GM12878 (cell line): ENCODE results near the gene CLDN9. TPM values are rescaled to one million over a fixed set of nuclear protein-coding genes. Genes with fewer than 3 reads are reported as not detected.

ENCODE experiments used
- CBFB ChIP-seq: IDR thresholded peaks from 2 replicates; pipeline ENCODE4 v1.6.1; 2016; ENCODE audit warnings: antibody characterized with exemption, low read depth
- EZH2 ChIP-seq: IDR thresholded peaks from 2 replicates; pipeline ENCODE4 v1.6.1; 2012; ENCODE audit warnings: low read depth, mild to moderate bottlenecking, control low read depth, inconsistent platforms, low read length, borderline replicate concordance; ENCODE audit not compliant: control insufficient read depth
- KDM1A ChIP-seq: fragments of 200-600 bp; sonication (generic); IDR thresholded peaks from 2 replicates; pipeline ENCODE4 v1.6.1; 2016; ENCODE audit warnings: borderline replicate concordance
- MAX ChIP-seq: IDR thresholded peaks from 2 replicates; pipeline ENCODE4 v1.6.1; 2012; ENCODE audit warnings: low read depth, low read length, improper control_type of control experiment
- MTA2 ChIP-seq: fragments of 450-650 bp; IDR thresholded peaks from 2 replicates; pipeline ENCODE4 v1.6.1; 2016; ENCODE audit warnings: low read depth, mild to moderate bottlenecking, moderate library complexity
- MTA3 ChIP-seq: IDR thresholded peaks from 2 replicates; pipeline ENCODE4 v1.6.1; 2012; ENCODE audit warnings: low read length, inconsistent platforms, borderline replicate concordance
- MXI1 ChIP-seq: fragments of 150-350 bp; IDR thresholded peaks from 2 replicates; pipeline ENCODE4 v1.6.1; 2011; ENCODE audit warnings: low read depth, mild to moderate bottlenecking, inconsistent platforms, low read length, improper control_type of control experiment
- NBN ChIP-seq: fragments of 450-650 bp; IDR thresholded peaks from 2 replicates; pipeline ENCODE4 v1.6.1; 2016
- NFYA ChIP-seq: IDR thresholded peaks from 2 replicates; pipeline ENCODE4 v1.6.1; 2011; ENCODE audit warnings: low read depth, mild to moderate bottlenecking, low read length, improper control_type of control experiment, borderline replicate concordance
- NR2F1 ChIP-seq: fragments of 450-650 bp; conservative IDR thresholded peaks from 2 replicates; pipeline ENCODE4 v1.6.1; 2017; ENCODE audit warnings: mild to moderate bottlenecking
- RFX5 ChIP-seq: IDR thresholded peaks from 2 replicates; pipeline ENCODE4 v1.6.1; 2011; ENCODE audit warnings: low read depth, low read length, improper control_type of control experiment
- RUNX3 ChIP-seq: IDR thresholded peaks from 2 replicates; pipeline ENCODE4 v1.6.1; 2012; ENCODE audit warnings: low read length, inconsistent platforms
- SKIL ChIP-seq: fragments of 450-650 bp; IDR thresholded peaks from 2 replicates; pipeline ENCODE4 v1.6.1; 2017; ENCODE audit warnings: mild to moderate bottlenecking, low read depth, inconsistent platforms; ENCODE audit not compliant: poor library complexity, severe bottlenecking
- SP1 ChIP-seq: IDR thresholded peaks from one replicate; pipeline ENCODE4 v1.6.1; 2011; ENCODE audit warnings: low read depth, low read length
- SREBF1 ChIP-seq: IDR thresholded peaks from 2 replicates; pipeline ENCODE4 v1.6.1; 2012; ENCODE audit warnings: mild to moderate bottlenecking, low read length
- SREBF2 ChIP-seq: IDR thresholded peaks from 2 replicates; pipeline ENCODE4 v1.6.1; 2012; ENCODE audit warnings: mild to moderate bottlenecking, low read length
- STAT3 ChIP-seq: IDR thresholded peaks from 2 replicates; pipeline ENCODE4 v1.6.1; 2011; ENCODE audit warnings: low read depth, low read length, improper control_type of control experiment
- SUPT20H ChIP-seq: IDR thresholded peaks from 2 replicates; pipeline ENCODE4 v1.6.1; 2011; ENCODE audit warnings: low read depth, mild to moderate bottlenecking, low read length, moderate library complexity, borderline replicate concordance; ENCODE audit not compliant: control insufficient read depth
- SUZ12 ChIP-seq: fragments of 200-600 bp; sonication (generic); IDR thresholded peaks from one replicate; pipeline ENCODE4 v1.6.1; 2018; ENCODE audit warnings: antibody characterized with exemption, mild to moderate bottlenecking; ENCODE audit not compliant: unreplicated experiment
- TAF1 ChIP-seq: IDR thresholded peaks from 2 replicates; pipeline ENCODE4 v1.6.1; 2011; ENCODE audit warnings: mild to moderate bottlenecking, low read depth, low read length, borderline replicate concordance
- ZNF217 ChIP-seq: fragments of 450-650 bp; IDR thresholded peaks from 2 replicates; pipeline ENCODE4 v1.6.1; 2017; ENCODE audit warnings: antibody characterized with exemption, mild to moderate bottlenecking
- ZNF384 ChIP-seq: IDR thresholded peaks from 2 replicates; pipeline ENCODE4 v1.6.1; 2012; ENCODE audit warnings: low read depth, mild to moderate bottlenecking, low read length, improper control_type of control experiment, borderline replicate concordance
- ZNF622 ChIP-seq: fragments of 450-650 bp; IDR thresholded peaks from 2 replicates; pipeline ENCODE4 v1.6.1; 2017; ENCODE audit warnings: mild to moderate bottlenecking, inconsistent platforms
- polyA plus RNA-seq, 11 experiments: library from polyadenylated mRNA; depleted of rRNA in 4 of 11; unstranded in 6 of 11; stranded (reverse) in 5 of 11; fragments of >200 nt; fragmentation: Nextera tagmentation in 4 of 11; fragmentation: Illumina TruSeq in 1 of 11; extraction: Ambion mirVana in 4 of 11; extraction: Trizol in 1 of 11; gene quantifications; 1 replicate in 1 of 11; 2 replicates in 10 of 11; pipeline versions ENCODE4 v1.2.1 to v1.2.3, GENCODE V29; 2011 to 2016; ENCODE audit warnings: inconsistent platforms in 2 of 11, missing spikeins in 2 of 11, low read depth in 1 of 11
- total RNA-seq, 4 experiments: library from RNA; depleted of rRNA in 3 of 4; stranded (reverse); fragments of >200 nt in 3 of 4; fragmentation: Illumina TruSeq in 1 of 4; extraction: Trizol in 1 of 4; gene quantifications; 2 replicates each; pipeline versions ENCODE4 v1.2.1 to v1.2.3, GENCODE V29; 2013 to 2021
- TF ChIP-seq, protein P1 (sequence below): fragments of 450-650 bp; IDR thresholded peaks from 2 replicates; pipeline ENCODE4 v1.6.1; 2018; ENCODE audit warnings: borderline replicate concordance, mild to moderate bottlenecking; ENCODE audit not compliant: partially characterized antibody
- TF ChIP-seq, protein P2 (sequence below): fragments of 450-650 bp; conservative IDR thresholded peaks from 2 replicates; pipeline ENCODE4 v1.6.1; 2017; ENCODE audit warnings: mild to moderate bottlenecking, moderate library complexity

The CLDN9 gene
- total and polyA plus RNA-seq, 10 of the 15 experiments (the other 5 are each of a cell fraction or from before 2014, with no cell fraction given) = not detected

- TF ChIP-seq RFX5 = no peak
- TF ChIP-seq ZNF217 = peak; percentile 72; the same call in 1 of the 2 replicates
- TF ChIP-seq SREBF2 = no peak
- peak; percentile 53 for TF ChIP-seq NBN
- TF ChIP-seq SUPT20H = no peak
- TF ChIP-seq TAF1 = 0 out of 2 replicates have a peak, but pooled peaks have one; percentile 37
- TF ChIP-seq ZNF622 = no peak
- peak; percentile 63 for TF ChIP-seq SP1
- no peak for TF ChIP-seq KDM1A
- no peak for TF ChIP-seq SUZ12
- TF ChIP-seq MAX = peak; percentile 46; the same call in 1 of the 2 replicates
- TF ChIP-seq ZNF384 = no peak
- TF ChIP-seq EZH2 = no peak
- no peak for TF ChIP-seq MTA3
- TF ChIP-seq, protein P1, sequence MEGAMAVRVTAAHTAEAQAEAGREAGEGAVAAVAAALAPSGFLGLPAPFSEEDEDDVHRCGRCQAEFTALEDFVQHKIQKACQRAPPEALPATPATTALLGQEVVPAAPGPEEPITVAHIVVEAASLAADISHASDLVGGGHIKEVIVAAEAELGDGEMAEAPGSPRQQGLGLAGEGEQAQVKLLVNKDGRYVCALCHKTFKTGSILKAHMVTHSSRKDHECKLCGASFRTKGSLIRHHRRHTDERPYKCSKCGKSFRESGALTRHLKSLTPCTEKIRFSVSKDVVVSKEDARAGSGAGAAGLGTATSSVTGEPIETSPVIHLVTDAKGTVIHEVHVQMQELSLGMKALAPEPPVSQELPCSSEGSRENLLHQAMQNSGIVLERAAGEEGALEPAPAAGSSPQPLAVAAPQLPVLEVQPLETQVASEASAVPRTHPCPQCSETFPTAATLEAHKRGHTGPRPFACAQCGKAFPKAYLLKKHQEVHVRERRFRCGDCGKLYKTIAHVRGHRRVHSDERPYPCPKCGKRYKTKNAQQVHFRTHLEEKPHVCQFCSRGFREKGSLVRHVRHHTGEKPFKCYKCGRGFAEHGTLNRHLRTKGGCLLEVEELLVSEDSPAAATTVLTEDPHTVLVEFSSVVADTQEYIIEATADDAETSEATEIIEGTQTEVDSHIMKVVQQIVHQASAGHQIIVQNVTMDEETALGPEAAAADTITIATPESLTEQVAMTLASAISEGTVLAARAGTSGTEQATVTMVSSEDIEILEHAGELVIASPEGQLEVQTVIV = peak; percentile 65
- TF ChIP-seq MTA2 = no peak
- no peak for TF ChIP-seq CBFB
- no peak for TF ChIP-seq RUNX3
- TF ChIP-seq, protein P2, sequence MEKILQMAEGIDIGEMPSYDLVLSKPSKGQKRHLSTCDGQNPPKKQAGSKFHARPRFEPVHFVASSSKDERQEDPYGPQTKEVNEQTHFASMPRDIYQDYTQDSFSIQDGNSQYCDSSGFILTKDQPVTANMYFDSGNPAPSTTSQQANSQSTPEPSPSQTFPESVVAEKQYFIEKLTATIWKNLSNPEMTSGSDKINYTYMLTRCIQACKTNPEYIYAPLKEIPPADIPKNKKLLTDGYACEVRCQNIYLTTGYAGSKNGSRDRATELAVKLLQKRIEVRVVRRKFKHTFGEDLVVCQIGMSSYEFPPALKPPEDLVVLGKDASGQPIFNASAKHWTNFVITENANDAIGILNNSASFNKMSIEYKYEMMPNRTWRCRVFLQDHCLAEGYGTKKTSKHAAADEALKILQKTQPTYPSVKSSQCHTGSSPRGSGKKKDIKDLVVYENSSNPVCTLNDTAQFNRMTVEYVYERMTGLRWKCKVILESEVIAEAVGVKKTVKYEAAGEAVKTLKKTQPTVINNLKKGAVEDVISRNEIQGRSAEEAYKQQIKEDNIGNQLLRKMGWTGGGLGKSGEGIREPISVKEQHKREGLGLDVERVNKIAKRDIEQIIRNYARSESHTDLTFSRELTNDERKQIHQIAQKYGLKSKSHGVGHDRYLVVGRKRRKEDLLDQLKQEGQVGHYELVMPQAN = peak; percentile 99
- TF ChIP-seq NFYA = no peak
- TF ChIP-seq NR2F1 = peak; percentile 65
- TF ChIP-seq MXI1 = peak; percentile 79
- no peak for TF ChIP-seq STAT3
- no peak; the same call in 1 of the 2 replicates for TF ChIP-seq SREBF1
- TF ChIP-seq SKIL = no peak
These were observed 32.2 kb upstream of the CLDN9 start, which contains the start of gene PKMYT1 (continued) for GRCh38 chr16:2980227-2981176.
